Neural progenitor cell (in vitro differentiated cells): Measurements from ENCODE around the gene TMEM217. TPM values are rescaled to one million over a fixed set of nuclear protein-coding genes. Genes with fewer than 3 reads are reported as not detected.

Experiments used
- DNase-seq: peaks from one replicate; pipeline ENCODE4 v3.0.0-alpha.2; 2016; ENCODE audit warnings: low spot score
- H2AFZ ChIP-seq: fragments of 200-600 bp; sonication (generic); replicated peaks from 2 replicates; pipeline ENCODE4 v1.6.1; 2016; ENCODE audit warnings: antibody characterized with exemption
- H3F3A ChIP-seq: fragments of 200-600 bp; sonication (generic); 2 replicates; pipeline ENCODE4 v1.6.1; 2016; ENCODE audit warnings: antibody characterized with exemption, low read depth
- H3K27ac ChIP-seq: fragments of 200-600 bp; sonication (generic); 2 replicates; pipeline ENCODE4 v1.5.1; 2016; ENCODE audit warnings: mild to moderate bottlenecking
- H3K27me3 ChIP-seq: fragments of 200-600 bp; sonication (generic); 2 replicates; pipeline ENCODE4 v1.6.1; 2016; ENCODE audit warnings: mild to moderate bottlenecking, moderate library complexity
- H3K36me3 ChIP-seq: fragments of 200-600 bp; sonication (generic); 2 replicates; pipeline ENCODE4 v1.5.1; 2016
- H3K4me1 ChIP-seq: fragments of 200-600 bp; sonication (generic); 2 replicates; pipeline ENCODE4 v1.6.1; 2016; ENCODE audit warnings: mixed run types
- H3K4me2 ChIP-seq: fragments of 200-600 bp; sonication (generic); 2 replicates; pipeline ENCODE4 v1.6.1; 2016
- H3K4me3 ChIP-seq: fragments of 200-600 bp; sonication (generic); 2 replicates; pipeline ENCODE4 v1.5.1; 2016
- H3K79me2 ChIP-seq: fragments of 200-600 bp; sonication (generic); 2 replicates; pipeline ENCODE4 v1.6.1; 2016; ENCODE audit warnings: low read depth
- H3K9ac ChIP-seq: fragments of 200-600 bp; sonication (generic); 2 replicates; pipeline ENCODE4 v1.6.1; 2016
- H3K9me3 ChIP-seq: fragments of 200-600 bp; sonication (generic); 2 replicates; pipeline ENCODE4 v1.5.1; 2016; ENCODE audit warnings: low read depth
- H4K20me1 ChIP-seq: fragments of 200-600 bp; sonication (generic); 2 replicates; pipeline ENCODE4 v1.6.1; 2016; ENCODE audit warnings: low read depth
- H3K27ac Mint-ChIP-seq: 3 replicates; pipeline ENCODE4 v1.8.0; 2021; ENCODE audit warnings: mixed read lengths
- H3K27me3 Mint-ChIP-seq: 2 replicates; pipeline ENCODE4 v1.8.0; 2022; ENCODE audit warnings: low read depth, mild to moderate bottlenecking, inconsistent platforms, moderate library complexity, mixed read lengths; ENCODE audit not compliant: insufficient read depth
- H3K36me3 Mint-ChIP-seq: 3 replicates; pipeline ENCODE4 v1.8.0; 2021; ENCODE audit warnings: mixed read lengths
- H3K4me1 Mint-ChIP-seq: 3 replicates; pipeline ENCODE4 v1.8.0; 2021; ENCODE audit warnings: mixed read lengths
- H3K4me3 Mint-ChIP-seq: 3 replicates; pipeline ENCODE4 v1.8.0; 2021; ENCODE audit warnings: mild to moderate bottlenecking, moderate library complexity, mixed read lengths
- H3K9me3 Mint-ChIP-seq: 3 replicates; pipeline ENCODE4 v1.8.0; 2020; ENCODE audit warnings: mixed read lengths
- EZH2 ChIP-seq: fragments of 200-600 bp; sonication (generic); IDR thresholded peaks from 2 replicates; pipeline ENCODE4 v1.6.1; 2017; ENCODE audit warnings: antibody characterized with exemption, mild to moderate bottlenecking, moderate library complexity
- EZH2phosphoT487 ChIP-seq: fragments of 200-600 bp; sonication (generic); IDR thresholded peaks from 2 replicates; pipeline ENCODE4 v1.6.1; 2017; ENCODE audit warnings: antibody characterized with exemption
- total RNA-seq: library from RNA; depleted of rRNA; stranded (reverse); fragments of >200 nt; gene quantifications from 2 replicates; pipeline ENCODE4 v1.2.3, GENCODE V29; 2015; ENCODE audit warnings: low replicate concordance
- TF ChIP-seq, protein P1 (sequence below): fragments of 200-600 bp; sonication (generic); IDR thresholded peaks from 2 replicates; pipeline ENCODE4 v1.5.1; 2017; ENCODE audit warnings: antibody characterized with exemption, mild to moderate bottlenecking

TMEM217 gene
- total RNA-seq, 1 donor from 2014 or later: not detected

DNA sequence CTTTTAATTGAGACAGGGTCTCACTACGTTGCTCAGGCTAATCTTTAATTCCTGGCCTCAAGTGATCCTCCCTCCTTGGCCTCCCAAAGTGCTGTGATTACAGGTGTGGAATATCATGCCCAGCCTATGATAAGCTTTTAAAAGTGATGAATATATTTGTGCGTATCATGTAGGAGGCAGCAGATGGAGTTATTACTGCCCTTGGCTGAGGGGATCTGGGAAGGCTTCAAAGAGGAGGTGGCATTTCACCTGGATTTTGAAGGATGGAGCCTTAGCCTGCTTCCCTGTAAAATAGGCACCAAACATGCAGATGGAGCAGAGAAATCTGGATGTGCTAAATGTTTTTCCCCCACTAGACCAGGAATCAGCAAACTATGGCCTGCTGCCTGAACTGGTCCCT, 77.9 kb downstream of the TMEM217 start:
- Histone ChIP-seq H4K20me1 (no peaks in the 10 kb centered on the region), H3K27me3 (no peaks in the 10 kb centered on the region), H3K9ac (no peak overlapping the region), H3K79me2 (no peaks in the 10 kb centered on the region), H3K4me2 (no peak overlapping the region), H2AFZ (no peak overlapping the region), H3K27ac (no peak overlapping the region), H3K36me3 (no peaks in the 10 kb centered on the region), H3F3A (peaks cover 7% of the 10 kb centered on the region), H3K4me1 (no peaks in the 10 kb centered on the region), H3K9me3 (no peaks in the 10 kb centered on the region), H3K4me3 (no peak overlapping the region)
- H3K4me3 Mint-ChIP-seq: no peak overlapping the region
- H3K9me3 Mint-ChIP-seq: no peaks in the 10 kb centered on the region
- TF ChIP-seq EZH2 (no peak), EZH2phosphoT487 (no peak)
- TF ChIP-seq, protein P1, sequence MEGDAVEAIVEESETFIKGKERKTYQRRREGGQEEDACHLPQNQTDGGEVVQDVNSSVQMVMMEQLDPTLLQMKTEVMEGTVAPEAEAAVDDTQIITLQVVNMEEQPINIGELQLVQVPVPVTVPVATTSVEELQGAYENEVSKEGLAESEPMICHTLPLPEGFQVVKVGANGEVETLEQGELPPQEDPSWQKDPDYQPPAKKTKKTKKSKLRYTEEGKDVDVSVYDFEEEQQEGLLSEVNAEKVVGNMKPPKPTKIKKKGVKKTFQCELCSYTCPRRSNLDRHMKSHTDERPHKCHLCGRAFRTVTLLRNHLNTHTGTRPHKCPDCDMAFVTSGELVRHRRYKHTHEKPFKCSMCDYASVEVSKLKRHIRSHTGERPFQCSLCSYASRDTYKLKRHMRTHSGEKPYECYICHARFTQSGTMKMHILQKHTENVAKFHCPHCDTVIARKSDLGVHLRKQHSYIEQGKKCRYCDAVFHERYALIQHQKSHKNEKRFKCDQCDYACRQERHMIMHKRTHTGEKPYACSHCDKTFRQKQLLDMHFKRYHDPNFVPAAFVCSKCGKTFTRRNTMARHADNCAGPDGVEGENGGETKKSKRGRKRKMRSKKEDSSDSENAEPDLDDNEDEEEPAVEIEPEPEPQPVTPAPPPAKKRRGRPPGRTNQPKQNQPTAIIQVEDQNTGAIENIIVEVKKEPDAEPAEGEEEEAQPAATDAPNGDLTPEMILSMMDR: no peak
- peaks cover 3% of the 10 kb centered on the region for H3K36me3 Mint-ChIP-seq
- peaks cover 4% of the 10 kb centered on the region for H3K27me3 Mint-ChIP-seq
- H3K4me1 Mint-ChIP-seq: peaks cover 7% of the 10 kb centered on the region
- H3K27ac Mint-ChIP-seq: no peak overlapping the region
- no peak for DNase-seq

GRCh38 chr6:37177935-37178517, 79.9 kb downstream of the TMEM217 start:
- Mint-ChIP-seq H3K27ac (no peak overlapping the region), H3K9me3 (no peaks in the 10 kb centered on the region), H3K4me1 (peaks cover 10% of the 10 kb centered on the region), H3K36me3 (peaks cover 10% of the 10 kb centered on the region), H3K4me3 (peak overlapping the region; percentile 16), H3K27me3 (peaks cover 4% of the 10 kb centered on the region)
- H3K27ac ChIP-seq: no peak overlapping the region
- H3K9me3 ChIP-seq: no peaks in the 10 kb centered on the region
- H3K4me1 ChIP-seq: no peaks in the 10 kb centered on the region
- peaks cover 1% of the 10 kb centered on the region for H4K20me1 ChIP-seq
- peaks cover 9% of the 10 kb centered on the region for H3F3A ChIP-seq
- peaks cover 6% of the 10 kb centered on the region for H3K79me2 ChIP-seq
- no peak overlapping the region for H3K9ac ChIP-seq
- H3K36me3 ChIP-seq: peaks cover 3% of the 10 kb centered on the region
- H3K4me2 ChIP-seq: no peak overlapping the region
- TF ChIP-seq, protein P1: no peak
- no peak for TF ChIP-seq EZH2phosphoT487
- TF ChIP-seq EZH2: no peak
- no peaks in the 10 kb centered on the region for H3K27me3 ChIP-seq
- DNase-seq: no peak
- no peak overlapping the region for H3K4me3 ChIP-seq
- no peak overlapping the region for H2AFZ ChIP-seq

DNA sequence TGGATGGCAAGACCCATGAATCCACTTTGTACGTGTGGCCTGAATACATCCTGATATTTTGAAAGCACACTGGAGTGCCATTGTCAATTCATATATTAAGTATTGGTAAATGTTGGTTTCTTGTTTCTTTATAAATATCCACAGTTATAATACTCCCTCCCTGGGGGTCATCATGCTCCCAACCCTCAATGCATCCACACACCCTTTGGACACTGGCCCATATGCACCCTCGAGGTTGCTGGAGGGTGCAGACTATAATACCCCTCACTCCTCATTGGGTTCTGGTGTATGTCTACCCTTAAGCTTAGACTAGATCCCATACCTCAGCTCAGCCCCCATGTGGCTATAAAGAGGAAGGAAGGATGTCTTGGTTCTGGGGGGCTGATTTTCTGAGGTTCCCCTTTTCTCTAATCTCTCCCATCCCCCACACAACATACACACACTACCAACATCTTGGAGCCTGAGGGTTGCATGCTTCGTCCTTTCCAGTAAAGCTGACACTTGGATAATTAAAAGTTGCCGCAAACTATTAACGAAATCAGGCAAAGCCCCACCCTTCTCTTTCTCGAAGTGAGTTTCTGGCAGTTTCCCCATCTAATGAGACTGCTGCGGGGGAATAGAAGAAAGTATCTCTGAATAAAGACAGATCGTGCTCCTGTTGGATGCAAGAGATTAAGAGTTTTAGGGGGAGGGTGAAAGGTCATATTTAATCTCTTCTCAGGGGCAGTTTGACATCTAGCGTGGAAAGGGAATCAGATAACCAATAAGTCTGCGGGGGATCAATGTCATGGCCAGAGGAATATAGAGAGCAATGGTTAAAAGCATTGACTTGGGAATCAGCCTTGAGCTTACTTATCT, 80.6 kb downstream of the TMEM217 start:
- Mint-ChIP-seq H3K4me1 (peaks cover 16% of the 10 kb centered on the region), H3K4me3 (no peak overlapping the region), H3K36me3 (peaks cover 10% of the 10 kb centered on the region), H3K27ac (peak overlapping the region; percentile 58), H3K9me3 (no peaks in the 10 kb centered on the region), H3K27me3 (peaks cover 4% of the 10 kb centered on the region)
- peaks cover 3% of the 10 kb centered on the region for H3K36me3 ChIP-seq
- peaks cover 13% of the 10 kb centered on the region for H3K79me2 ChIP-seq
- DNase-seq: no peak
- no peak overlapping the region for H3K27ac ChIP-seq
- no peaks in the 10 kb centered on the region for H3K27me3 ChIP-seq
- no peak overlapping the region for H3K9ac ChIP-seq
- H3K4me1 ChIP-seq: peaks cover 4% of the 10 kb centered on the region
- peaks cover 15% of the 10 kb centered on the region for H3F3A ChIP-seq
- no peak overlapping the region for H3K4me2 ChIP-seq
- TF ChIP-seq EZH2 (no peak), EZH2phosphoT487 (no peak)
- TF ChIP-seq, protein P1: no peak
- no peak overlapping the region for H3K4me3 ChIP-seq
- peaks cover 8% of the 10 kb centered on the region for H4K20me1 ChIP-seq
- H2AFZ ChIP-seq: no peak overlapping the region
- no peaks in the 10 kb centered on the region for H3K9me3 ChIP-seq
